H7 (cell line): Measurements from ENCODE around the gene ITPKC. TPM values are rescaled to one million over a fixed set of nuclear protein-coding genes. Genes with fewer than 3 reads are reported as not detected.
"Not testable (repeated sequence)": the region's sequence is repeated elsewhere in the genome, so short reads cannot be mapped to it uniquely, and the experiment has no call there.

Experiments used
- DNase-seq: peaks from one replicate; pipeline ENCODE4 v3.0.0; 2012
- H3K27me3 ChIP-seq: 2 replicates; pipeline ENCODE4 v1.6.0; 2011; ENCODE audit warnings: mild to moderate bottlenecking, low read length; ENCODE audit not compliant: control insufficient read depth, insufficient read depth
- H3K36me3 ChIP-seq: replicated peaks from 2 replicates; pipeline ENCODE4 v1.5.1; 2011; ENCODE audit warnings: low read length; ENCODE audit not compliant: control insufficient read depth, insufficient read depth
- H3K4me3 ChIP-seq: 2 replicates; pipeline ENCODE4 v1.5.1; 2011; ENCODE audit warnings: low read depth, mild to moderate bottlenecking, control low read depth, low read length, moderate library complexity; ENCODE audit not compliant: insufficient read depth
- total RNA-seq: library from RNA; depleted of rRNA; stranded (reverse); fragments of >200 nt; shearing (Covaris generic); gene quantifications from 2 replicates; pipeline ENCODE4 v1.2.3, GENCODE V29; 2014

The ITPKC gene
- total RNA-seq, 1 experiment from 2014 or later, result 10.5 TPM

DNA sequence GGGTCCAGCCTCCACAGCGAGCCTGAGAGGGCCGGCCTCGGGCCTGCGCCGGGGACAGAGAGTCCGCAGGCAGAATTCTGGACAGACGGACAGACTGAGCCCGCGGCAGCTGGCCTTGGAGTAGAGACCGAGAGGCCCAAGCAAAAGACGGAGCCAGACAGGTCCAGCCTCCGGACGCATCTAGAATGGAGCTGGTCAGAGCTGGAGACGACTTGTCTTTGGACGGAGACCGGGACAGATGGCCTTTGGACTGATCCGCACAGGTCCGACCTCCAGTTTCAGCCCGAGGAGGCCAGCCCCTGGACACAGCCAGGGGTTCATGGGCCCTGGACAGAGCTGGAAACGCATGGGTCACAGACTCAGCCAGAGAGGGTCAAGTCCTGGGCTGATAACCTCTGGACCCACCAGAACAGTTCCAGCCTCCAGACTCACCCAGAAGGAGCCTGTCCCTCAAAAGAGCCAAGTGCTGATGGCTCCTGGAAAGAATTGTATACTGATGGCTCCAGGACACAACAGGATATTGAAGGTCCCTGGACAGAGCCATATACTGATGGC lies 490 bp downstream of the ITPKC start:
- H3K4me3 ChIP-seq, result peak overlapping the region; percentile 65
- no peaks in the 10 kb centered on the region for H3K27me3 ChIP-seq
- DNase-seq, result no peak
- no peaks in the 10 kb centered on the region; the same call in 1 of the 2 replicates for H3K36me3 ChIP-seq

DNA sequence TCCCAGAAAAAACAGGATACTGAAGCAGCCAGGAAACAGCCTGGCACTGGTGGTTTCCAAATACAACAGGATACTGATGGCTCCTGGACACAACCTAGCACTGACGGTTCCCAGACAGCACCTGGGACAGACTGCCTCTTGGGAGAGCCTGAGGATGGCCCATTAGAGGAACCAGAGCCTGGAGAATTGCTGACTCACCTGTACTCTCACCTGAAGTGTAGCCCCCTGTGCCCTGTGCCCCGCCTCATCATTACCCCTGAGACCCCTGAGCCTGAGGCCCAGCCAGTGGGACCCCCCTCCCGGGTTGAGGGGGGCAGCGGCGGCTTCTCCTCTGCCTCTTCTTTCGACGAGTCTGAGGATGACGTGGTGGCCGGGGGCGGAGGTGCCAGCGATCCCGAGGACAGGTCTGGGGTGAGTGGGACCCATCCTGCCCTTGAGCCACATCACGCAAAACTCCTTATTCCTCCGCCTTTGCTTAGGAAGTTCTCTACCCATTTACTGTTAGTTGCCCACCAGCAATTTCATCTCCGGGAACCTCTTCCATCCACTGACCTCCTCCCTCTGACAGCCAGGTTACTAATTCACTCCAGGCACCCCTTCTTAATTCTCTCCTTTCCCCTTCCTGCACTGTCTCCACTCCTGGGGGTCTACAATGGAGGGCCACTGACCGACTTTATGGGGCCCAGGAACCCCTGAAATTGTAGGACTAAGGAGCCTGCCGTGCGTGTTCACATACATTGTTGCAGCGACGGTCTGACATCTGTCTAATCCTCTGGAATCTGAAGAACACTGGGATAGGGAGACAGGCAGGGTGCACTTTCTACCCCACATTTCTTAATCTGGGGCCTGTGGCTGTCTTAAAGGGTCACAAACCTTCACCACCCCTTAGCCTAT lies 1.2 kb downstream of the ITPKC start:
- DNase-seq, result peak; percentile 67
- Histone ChIP-seq H3K4me3 (peak overlapping the region; percentile 65), H3K36me3 (no peaks in the 10 kb centered on the region), H3K27me3 (no peaks in the 10 kb centered on the region)

DNA sequence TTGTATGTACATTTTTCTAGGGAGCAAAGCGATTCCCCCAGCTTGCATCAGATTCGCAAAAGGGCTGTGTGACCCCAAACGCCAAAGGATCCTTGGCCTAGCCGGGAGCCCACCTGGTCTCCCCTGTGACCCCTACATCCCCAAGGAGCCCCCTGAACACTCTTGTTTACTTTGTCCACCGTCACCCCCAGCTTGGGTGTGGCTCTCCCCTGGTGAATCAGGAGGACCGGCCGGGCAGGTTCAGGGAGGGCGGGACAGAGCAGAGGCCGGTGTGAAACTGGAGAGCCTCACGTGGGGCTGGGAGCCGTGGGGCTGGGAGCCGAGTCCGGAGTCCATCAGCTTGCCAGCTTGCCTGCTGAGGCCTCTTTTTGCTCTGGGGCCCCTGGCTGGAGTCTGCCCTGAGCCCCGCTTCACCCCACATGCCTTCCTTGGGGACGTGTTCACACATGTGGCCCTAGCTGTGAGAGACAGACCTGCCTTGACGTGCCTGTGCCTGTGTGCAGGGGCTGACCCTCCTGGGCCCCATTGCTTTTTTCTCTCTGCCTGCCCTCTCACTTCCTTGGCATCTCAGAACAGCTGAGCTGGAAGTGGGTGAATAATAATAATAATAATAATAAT lies 2.0 kb downstream of the ITPKC start:
- DNase-seq, result peak; percentile 76
- no peaks in the 10 kb centered on the region for H3K36me3 ChIP-seq
- peak overlapping the region; percentile 65 for H3K4me3 ChIP-seq
- no peaks in the 10 kb centered on the region for H3K27me3 ChIP-seq

DNA sequence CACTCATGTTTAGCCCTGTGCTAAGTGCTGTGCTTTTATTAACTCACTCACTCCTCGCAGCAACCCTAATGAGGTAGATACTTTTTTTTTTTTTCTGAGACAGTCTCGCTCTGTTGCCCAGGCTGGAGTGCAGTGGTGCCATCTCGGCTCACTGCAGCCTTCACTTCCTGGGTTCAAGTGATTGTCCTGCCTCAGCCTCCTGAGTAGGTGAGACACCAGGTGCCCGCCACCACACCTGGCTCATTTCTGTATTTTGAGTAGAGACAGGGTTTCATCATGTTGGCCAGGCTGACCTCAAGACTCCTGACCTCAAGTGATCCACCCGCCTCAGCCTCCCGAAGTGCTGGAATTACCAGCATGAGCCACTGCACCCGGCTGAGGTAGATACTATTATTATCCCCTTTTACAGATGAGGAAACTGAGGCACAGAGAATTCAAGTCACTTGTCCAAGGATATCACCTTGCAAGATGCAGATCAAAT lies 2.5 kb downstream of the ITPKC start:
- Histone ChIP-seq H3K36me3 (peaks cover 2% of the 10 kb centered on the region), H3K27me3 (no peaks in the 10 kb centered on the region), H3K4me3 (peak overlapping the region; percentile 65)
- DNase-seq, result no peak

DNA sequence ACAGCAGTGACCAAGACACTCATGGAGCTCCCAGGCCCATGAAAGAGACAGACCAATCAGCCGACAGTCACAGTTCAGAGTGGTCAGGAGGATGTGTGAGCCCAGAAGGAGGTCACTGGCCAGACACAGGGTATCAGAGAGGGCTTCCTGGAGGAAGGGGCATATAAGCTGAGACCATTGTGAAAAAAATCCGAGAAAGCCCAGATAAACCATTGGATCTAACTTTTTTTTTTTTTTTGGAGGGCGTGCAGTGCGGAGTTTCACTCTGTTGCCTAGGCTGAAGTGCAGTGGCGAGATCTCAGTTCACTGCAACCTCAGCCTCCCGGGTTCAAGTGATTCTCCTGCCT lies 4.2 kb downstream of the ITPKC start:
- H3K27me3 ChIP-seq, result no peaks in the 10 kb centered on the region
- no peak overlapping the region for H3K4me3 ChIP-seq
- peaks cover 3% of the 10 kb centered on the region for H3K36me3 ChIP-seq
- DNase-seq, result no peak

DNA sequence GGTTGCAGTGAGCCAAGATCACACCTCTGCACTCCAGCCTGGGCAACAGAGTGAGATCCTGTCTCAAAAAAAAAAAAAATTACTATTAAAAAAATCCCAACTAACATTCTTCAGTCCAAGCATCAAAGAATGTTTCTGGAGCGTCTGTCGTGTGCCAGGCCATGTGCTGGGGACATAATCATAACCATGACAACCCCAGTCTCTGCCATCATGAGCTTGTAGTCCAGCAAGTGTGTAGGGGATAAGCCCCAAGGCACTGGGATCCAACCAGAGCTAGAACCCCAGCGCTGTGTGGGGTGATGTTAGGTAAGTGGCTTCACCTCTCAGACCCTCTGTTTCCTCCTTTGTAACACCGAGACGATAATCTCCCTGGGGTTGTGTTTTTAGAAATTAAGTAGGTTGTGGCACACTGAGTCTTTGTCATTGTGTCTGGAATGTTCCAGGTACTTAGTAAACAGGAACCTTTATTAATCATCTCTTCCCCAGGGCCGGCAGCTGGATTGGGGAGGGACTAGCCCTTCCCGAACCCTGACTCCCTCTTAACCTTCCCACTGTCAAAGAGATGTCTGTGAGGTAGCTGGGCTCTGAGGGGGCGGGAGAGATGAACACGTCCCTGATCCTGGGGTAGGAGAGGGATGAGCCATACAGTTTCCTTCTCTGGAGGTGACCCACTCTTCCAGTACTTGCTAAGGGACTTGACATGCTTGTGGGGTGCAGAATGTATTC lies 5.2 kb downstream of the ITPKC start:
- DNase-seq, result no peak
- no peak overlapping the region for H3K4me3 ChIP-seq
- peaks cover 4% of the 10 kb centered on the region for H3K36me3 ChIP-seq
- H3K27me3 ChIP-seq, result no peaks in the 10 kb centered on the region

DNA sequence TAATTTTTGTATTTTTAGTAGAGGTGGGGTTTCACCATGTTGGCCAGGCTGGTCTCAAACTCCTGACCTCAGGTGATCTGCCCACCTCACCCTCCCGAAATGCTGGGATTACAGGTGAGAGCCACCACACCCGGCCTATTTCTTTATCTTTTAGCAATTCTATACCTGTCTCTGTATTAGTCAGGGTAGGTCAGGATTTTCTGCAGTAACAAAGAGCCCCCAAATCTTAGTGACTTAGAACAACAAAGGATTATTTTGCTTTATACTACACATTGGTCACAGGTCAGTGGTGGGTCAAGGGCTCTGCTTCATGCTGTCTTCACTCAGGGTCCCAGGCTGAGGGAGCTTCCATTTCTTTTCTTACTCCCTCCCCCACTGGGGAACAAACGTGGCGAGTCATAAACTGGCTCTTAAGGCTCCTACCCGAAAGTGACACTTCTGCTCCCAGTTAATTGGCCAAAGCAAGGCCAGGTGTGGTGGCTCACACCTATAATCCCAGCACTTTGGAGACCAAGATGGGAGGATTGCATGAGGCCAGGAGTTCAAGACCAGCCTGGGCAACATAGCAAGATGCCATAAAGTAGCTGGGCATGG lies 6.8 kb downstream of the ITPKC start:
- Histone ChIP-seq H3K27me3 (no peaks in the 10 kb centered on the region), H3K36me3 (peaks cover 4% of the 10 kb centered on the region), H3K4me3 (no peak overlapping the region)
- no peak for DNase-seq

DNA sequence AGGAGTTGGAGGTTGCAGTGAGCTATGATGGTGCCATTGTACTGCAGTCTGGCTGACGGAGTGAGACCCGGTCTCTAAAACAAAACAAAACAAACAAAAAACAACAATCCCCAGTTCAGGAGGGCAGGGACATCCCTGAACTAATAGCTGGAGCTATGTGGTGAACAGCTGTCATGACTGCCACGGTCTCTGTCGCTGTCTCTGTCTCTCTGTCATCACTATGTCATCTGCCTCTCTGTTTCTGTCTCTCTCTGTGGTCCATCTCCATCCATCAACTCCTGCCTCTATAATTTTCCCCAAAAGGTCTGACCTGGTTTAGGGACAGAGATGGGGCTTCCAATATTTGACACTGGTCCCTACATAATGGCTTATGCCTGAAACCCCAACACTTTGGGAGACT lies 7.4 kb downstream of the ITPKC start:
- no peak for DNase-seq
- H3K4me3 ChIP-seq, result no peak overlapping the region
- peaks cover 4% of the 10 kb centered on the region for H3K36me3 ChIP-seq
- no peaks in the 10 kb centered on the region for H3K27me3 ChIP-seq

DNA sequence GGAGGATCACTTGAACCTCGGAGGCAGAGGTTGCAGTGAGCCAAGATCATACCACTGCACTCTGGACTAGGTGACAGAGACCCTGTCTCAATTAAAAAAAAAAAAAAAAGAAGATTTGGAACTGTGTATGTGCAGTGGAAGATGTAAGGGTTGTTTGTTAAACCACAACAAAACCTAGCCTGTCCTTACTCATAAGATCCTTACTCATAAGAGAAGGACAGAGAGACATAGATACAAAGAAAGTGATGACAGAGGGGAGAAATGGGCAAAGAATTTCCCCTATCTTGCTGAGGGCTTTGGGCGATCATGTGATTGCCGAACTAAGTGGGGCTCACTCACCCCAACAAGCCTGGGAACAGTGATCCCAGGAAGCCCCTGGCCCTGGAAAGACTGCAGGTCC lies 7.9 kb downstream of the ITPKC start:
- DNase-seq, result no peak
- H3K4me3 ChIP-seq, result no peak overlapping the region
- no peaks in the 10 kb centered on the region for H3K27me3 ChIP-seq
- H3K36me3 ChIP-seq, result peaks cover 4% of the 10 kb centered on the region

DNA sequence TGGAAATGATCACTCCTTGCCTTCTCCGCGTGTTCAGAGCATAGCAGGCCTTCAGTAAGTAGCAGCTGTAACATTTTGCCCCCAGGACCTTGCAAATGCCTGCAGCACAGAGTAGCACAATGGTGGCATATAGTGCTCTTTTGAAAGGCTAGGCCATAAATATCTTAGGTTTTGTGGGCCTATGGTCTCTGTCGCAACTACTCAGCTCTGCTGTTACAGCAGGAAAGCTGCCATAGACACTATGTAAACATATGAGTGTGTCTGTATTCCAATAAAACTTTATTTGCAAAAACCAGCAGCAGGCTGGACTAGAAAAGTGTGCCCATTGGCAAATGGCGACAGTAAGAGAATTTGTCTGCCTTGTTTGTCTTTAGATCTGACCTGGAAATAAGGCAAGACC lies 9.4 kb downstream of the ITPKC start:
- Histone ChIP-seq H3K36me3 (peaks cover 4% of the 10 kb centered on the region), H3K4me3 (no peak overlapping the region), H3K27me3 (no peaks in the 10 kb centered on the region)
- DNase-seq, result no peak

DNA sequence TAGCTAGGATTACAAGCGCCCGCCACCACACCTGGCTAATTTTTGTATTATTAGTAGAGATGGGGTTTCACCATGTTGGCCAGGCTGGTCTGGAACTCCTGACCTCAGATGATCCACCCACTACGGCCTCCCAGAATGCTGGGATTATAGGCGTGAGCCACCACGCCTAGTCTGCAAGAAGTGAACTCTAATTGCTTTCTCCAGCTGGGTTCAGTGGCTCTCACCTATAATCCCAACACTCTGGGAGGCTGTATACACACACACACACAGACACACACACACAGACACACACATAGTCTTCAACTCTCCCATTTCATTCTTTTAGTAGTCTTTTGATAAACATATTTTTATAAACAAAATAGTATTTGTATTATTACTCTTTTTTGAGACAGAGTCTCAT lies 13.2 kb downstream of the ITPKC start:
- H3K36me3 ChIP-seq, result peaks cover 12% of the 10 kb centered on the region
- not testable (repeated sequence) for DNase-seq, H3K4me3 ChIP-seq, H3K27me3 ChIP-seq

DNA sequence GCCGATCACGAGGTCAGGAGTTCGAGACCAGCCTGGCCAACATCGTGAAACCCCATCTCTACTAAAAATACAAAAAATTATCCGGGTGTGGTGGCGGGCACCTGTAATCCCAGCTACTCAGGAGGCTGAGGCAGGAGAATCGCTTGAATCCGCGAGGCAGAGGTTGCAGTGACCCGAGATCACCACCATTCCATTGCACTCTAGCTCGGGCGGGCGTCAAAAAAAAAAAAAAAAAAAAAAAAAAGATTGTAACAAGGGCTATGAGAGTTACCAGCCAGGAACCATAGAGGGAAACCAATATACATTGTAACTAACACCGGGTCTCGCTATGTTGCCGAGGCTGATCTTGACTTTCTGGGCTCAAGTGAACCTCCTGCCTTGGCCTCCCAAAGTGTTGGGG lies 15.4 kb downstream of the ITPKC start:
- H3K27me3 ChIP-seq, DNase-seq, H3K4me3 ChIP-seq: not testable (repeated sequence)
- H3K36me3 ChIP-seq, result peaks cover 14% of the 10 kb centered on the region

DNA sequence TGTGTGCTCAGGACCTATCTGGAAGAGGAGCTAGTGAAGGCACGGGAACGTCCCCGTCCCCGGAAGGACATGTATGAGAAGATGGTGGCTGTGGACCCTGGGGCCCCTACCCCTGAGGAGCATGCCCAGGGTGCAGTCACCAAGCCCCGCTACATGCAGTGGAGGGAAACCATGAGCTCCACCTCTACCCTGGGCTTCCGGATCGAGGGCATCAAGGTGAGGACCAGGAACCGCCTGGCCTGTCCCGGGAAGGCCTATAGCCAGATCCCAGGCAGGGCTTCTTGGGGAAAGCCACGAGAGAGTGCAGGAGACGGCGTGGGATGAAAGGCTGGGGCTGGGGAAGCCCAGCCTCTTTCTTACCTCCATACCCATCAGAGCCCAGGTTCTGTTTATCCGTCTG lies 16.2 kb downstream of the ITPKC start:
- DNase-seq, result no peak
- Histone ChIP-seq H3K36me3 (peaks cover 16% of the 10 kb centered on the region), H3K27me3 (no peaks in the 10 kb centered on the region), H3K4me3 (no peak overlapping the region)

DNA sequence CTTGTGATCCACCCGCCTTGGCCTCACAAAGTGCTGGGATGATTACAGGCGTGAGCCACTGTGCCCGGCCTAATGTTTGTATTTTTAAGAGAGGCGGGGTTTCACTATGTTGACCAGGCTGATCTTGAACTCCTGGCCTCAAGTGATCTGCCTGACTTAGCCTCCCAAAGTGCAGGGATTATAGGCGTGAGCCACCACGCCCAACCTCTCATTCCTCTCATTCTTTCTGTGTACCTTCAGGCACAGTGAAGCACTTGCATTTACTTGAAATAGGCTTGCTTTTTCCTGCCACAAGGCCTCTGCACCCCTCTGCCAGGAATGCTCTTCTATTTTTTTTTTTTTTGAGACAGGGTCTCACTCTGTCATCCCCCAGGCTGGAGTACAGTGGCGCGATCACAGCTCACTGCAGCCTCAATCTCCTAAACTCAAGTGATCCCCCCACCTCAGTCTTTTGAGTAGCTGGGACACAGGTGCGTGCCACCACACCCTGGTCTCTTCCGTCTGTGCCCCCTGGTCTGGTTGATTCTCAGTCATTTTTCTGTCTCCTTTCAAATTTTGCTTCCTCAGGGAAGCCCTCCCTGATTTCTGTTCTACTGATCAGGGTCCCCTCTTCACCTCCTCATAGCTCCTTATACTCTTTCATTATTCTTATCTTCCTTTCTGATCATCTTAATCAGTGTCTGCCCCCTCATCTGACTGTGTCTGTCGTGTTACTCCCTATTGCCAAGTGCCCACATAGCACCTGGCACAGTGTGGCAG lies 18.3 kb downstream of the ITPKC start:
- DNase-seq, result no peak
- Histone ChIP-seq H3K27me3 (no peaks in the 10 kb centered on the region), H3K4me3 (no peak overlapping the region), H3K36me3 (peaks cover 19% of the 10 kb centered on the region)
